ENCODE data around the gene DAG1. TPM values are rescaled to one million over a fixed set of nuclear protein-coding genes. Genes with fewer than 3 reads are reported as not detected.

DAG1 gene
- total RNA-seq, 1 donor: 88.5 TPM

GRCh38 chr3:49556500-49557275 lies 86.6 kb downstream of the DAG1 start:
- H3K4me3 ChIP-seq (ENCODE audit: low read depth, low read length): no peak overlapping the region
- no peak for DNase-seq (ENCODE audit: low read depth)
- no peak for TF ChIP-seq CTCF (IDR thresholded peaks at IDR 0.05; ENCODE audit: insufficient read depth, low read depth, low read length)

GRCh38 chr3:49563040-49563578 lies 93.0 kb downstream of the DAG1 start:
- TF ChIP-seq CTCF (IDR thresholded peaks at IDR 0.05; ENCODE audit: insufficient read depth, low read depth, low read length): no peak
- no peak for DNase-seq (ENCODE audit: low read depth)

DNA sequence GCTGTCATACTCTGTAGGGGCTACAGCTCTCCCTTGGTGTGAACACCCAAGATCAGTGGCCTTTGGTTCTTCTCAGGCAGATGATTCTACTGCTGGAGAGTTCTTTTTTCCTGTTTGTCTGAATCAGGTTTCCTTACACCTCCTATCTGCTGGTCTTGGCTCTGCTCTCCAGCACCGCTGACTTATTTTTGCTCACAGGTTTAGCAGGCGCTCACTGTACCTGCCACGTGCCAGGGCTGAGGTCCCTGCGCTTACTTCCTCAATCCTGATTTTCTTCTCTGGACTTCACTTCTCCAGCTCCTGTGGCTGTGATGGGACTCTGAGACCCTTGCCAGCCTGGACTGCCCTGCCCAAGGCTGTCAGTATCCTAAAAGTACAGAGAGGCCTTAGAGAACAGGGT lies 93.7 kb downstream of the DAG1 start:
- no peak for TF ChIP-seq CTCF (IDR thresholded peaks at IDR 0.05; ENCODE audit: insufficient read depth, low read depth, low read length)
- DNase-seq (ENCODE audit: low read depth): no peak
- H3K4me3 ChIP-seq (ENCODE audit: low read depth, low read length): no peak overlapping the region

More at GRCh38 chr3:49563040-49563578, 93.0 kb downstream of the DAG1 start:
- H3K4me3 ChIP-seq (ENCODE audit: low read depth, low read length): no peak overlapping the region

DNA sequence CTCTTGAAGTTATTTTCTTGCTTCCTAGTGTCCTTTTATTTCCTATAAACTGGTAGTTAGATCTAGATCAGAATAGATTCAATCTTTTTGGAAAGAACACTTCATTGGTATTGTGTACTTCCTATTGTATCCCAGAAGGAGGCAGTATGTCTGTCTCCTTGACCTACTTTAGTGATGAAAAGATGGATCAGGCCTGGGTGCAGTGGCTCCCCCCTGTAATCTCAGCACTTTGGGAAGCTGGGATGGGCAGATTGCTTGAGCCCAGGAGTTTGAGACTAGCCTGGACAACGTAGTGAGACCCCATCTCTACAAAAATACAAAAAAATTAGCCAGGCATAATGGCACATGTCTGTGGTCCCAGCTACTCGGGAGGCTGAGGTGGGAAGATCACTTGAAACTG lies 96.2 kb downstream of the DAG1 start:
- no peak for DNase-seq (ENCODE audit: low read depth)
- TF ChIP-seq CTCF (IDR thresholded peaks at IDR 0.05; ENCODE audit: insufficient read depth, low read depth, low read length): peak; percentile 32
- no peak overlapping the region for H3K4me3 ChIP-seq (ENCODE audit: low read depth, low read length)

GRCh38 chr3:49567406-49567805 lies 97.3 kb downstream of the DAG1 start:
- H3K4me3 ChIP-seq (ENCODE audit: low read depth, low read length): no peak overlapping the region
- DNase-seq (ENCODE audit: low read depth): no peak
- TF ChIP-seq CTCF (IDR thresholded peaks at IDR 0.05; ENCODE audit: insufficient read depth, low read depth, low read length): no peak

DNA sequence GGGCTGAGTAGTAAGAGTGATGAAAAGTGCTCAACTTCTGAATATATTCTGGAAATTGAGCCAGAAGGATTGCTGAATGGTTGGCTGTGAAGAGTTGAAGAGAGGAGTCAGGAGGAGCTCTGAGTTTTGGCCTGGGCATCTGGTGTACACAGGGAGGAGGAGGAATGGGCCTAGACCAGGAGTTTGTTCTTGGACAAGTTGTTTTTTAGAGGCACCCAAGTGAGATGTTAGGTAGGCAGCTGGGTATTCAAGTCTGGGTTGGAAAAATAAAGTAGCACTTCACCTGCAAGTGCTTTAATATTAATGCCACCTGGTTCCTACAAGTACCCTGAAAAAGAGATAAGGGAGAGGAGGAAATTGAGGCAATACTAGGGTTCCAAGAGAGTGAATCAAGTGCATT lies 98.9 kb downstream of the DAG1 start:
- no peak for DNase-seq (ENCODE audit: low read depth)
- no peak overlapping the region for H3K4me3 ChIP-seq (ENCODE audit: low read depth, low read length)
- TF ChIP-seq CTCF (IDR thresholded peaks at IDR 0.05; ENCODE audit: insufficient read depth, low read depth, low read length): no peak

All from fibroblast of villous mesenchyme (primary cell).